Ascending aorta (tissue), 2 donors: ENCODE data around the gene C1QTNF3. TPM values are rescaled to one million over a fixed set of nuclear protein-coding genes. Genes with fewer than 3 reads are reported as not detected.
"Not testable (repeated sequence)": the region's sequence is repeated elsewhere in the genome, so short reads cannot be mapped to it uniquely, and the experiment has no call there.

ENCODE experiments used
- DNase-seq, 2 donors: peaks; one replicate each; pipeline ENCODE4 v3.0.0-alpha.2; 2019; ENCODE audit warnings: low spot score in 2 of 2
- H3K27ac ChIP-seq, 2 donors: fragments of 200-600 bp; sonication (generic); one replicate each; pipeline ENCODE4 v1.5.1; 2016 to 2017; ENCODE audit warnings: mild to moderate bottlenecking in 1 of 2
- H3K27me3 ChIP-seq: fragments of 200-600 bp; sonication (generic); one replicate; pipeline ENCODE4 v1.5.1; 2017
- H3K36me3 ChIP-seq, 2 donors: fragments of 200-600 bp; sonication (generic); one replicate each; pipeline ENCODE4 v1.5.1; 2016
- H3K4me1 ChIP-seq, 2 donors: fragments of 200-600 bp; sonication (generic); one replicate each; pipeline ENCODE4 v1.5.1; 2016 to 2017; ENCODE audit warnings: mild to moderate bottlenecking in 1 of 2
- H3K4me3 ChIP-seq, 2 donors: fragments of 200-600 bp; sonication (generic); one replicate each; pipeline ENCODE4 v1.5.1; 2016 to 2017; ENCODE audit warnings: mild to moderate bottlenecking in 1 of 2
- H3K9me3 ChIP-seq, 2 donors: fragments of 200-600 bp; sonication (generic); one replicate each; pipeline ENCODE4 v1.5.1; 2016
- intact Hi-C: fragments of 100-400 bp; cut with DNase I; formaldehyde crosslinking; loops from one replicate; pipeline ENCODE4 v1.15.1; 2023
- total RNA-seq: library from RNA; depleted of rRNA; stranded (reverse); fragments of >200 nt; gene quantifications from one replicate; pipeline ENCODE4 v1.1.0, GENCODE V29; 2016
- TF ChIP-seq, protein P1 (sequence below), 3 experiments: fragments of 200-600 bp in 2 of 3; fragments of 450-650 bp in 1 of 3; sonication (generic) in 2 of 3; IDR thresholded peaks; one replicate each; pipeline ENCODE4 v1.5.1; 2016 to 2019; ENCODE audit warnings: antibody characterized with exemption in 3 of 3, mild to moderate bottlenecking in 1 of 3, moderate library complexity in 1 of 3

C1QTNF3 gene
- total RNA-seq, 1 donor from 2014 or later = 1.3 TPM

DNA sequence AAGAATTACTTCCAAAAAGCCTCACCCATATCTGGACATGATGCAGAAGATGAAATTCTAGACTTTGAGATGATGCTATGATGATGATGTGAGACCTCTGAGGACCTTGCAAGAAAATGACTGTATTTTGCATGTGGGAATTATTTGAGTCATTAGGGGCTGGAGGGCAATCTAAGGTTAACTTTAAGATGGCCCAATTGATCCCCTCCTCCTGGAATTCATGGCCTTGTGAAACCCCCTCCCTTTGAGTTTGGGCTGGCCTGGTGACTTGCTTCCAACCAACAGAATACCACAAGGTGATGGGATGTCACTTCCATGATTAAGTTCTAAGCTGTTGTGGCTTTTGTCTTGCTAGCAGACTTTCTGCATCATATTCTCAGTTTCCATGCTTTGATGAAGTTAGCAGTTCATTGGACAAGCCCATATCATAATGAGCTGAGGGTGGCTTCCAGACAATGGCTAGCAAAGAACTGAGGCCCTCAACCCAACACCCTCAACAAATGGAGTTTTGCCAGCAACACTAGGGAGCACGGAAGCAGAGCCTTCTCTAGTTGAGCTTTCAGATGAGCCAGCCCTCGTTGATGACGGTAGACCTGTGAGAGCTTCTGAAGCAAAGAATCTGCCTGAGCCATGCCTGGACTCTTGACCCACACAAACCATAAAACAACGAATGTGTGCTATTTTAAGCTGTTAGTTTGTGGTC is 27.7 kb downstream of the C1QTNF3 start:
- Histone ChIP-seq H3K27ac (no peak overlapping the region), H3K27me3 (no peaks in the 10 kb centered on the region), H3K4me3 (no peak overlapping the region), H3K4me1 (peaks cover 0 to 2% of the 10 kb centered on the region in 2 donors), H3K36me3 (no peaks in the 10 kb centered on the region), H3K9me3 (no peaks in the 10 kb centered on the region)
- intact Hi-C loops = no loop called here
- DNase-seq = no peak
- TF ChIP-seq, protein P1, sequence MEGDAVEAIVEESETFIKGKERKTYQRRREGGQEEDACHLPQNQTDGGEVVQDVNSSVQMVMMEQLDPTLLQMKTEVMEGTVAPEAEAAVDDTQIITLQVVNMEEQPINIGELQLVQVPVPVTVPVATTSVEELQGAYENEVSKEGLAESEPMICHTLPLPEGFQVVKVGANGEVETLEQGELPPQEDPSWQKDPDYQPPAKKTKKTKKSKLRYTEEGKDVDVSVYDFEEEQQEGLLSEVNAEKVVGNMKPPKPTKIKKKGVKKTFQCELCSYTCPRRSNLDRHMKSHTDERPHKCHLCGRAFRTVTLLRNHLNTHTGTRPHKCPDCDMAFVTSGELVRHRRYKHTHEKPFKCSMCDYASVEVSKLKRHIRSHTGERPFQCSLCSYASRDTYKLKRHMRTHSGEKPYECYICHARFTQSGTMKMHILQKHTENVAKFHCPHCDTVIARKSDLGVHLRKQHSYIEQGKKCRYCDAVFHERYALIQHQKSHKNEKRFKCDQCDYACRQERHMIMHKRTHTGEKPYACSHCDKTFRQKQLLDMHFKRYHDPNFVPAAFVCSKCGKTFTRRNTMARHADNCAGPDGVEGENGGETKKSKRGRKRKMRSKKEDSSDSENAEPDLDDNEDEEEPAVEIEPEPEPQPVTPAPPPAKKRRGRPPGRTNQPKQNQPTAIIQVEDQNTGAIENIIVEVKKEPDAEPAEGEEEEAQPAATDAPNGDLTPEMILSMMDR (IDR thresholded peaks at IDR 0.05) = no peak

DNA sequence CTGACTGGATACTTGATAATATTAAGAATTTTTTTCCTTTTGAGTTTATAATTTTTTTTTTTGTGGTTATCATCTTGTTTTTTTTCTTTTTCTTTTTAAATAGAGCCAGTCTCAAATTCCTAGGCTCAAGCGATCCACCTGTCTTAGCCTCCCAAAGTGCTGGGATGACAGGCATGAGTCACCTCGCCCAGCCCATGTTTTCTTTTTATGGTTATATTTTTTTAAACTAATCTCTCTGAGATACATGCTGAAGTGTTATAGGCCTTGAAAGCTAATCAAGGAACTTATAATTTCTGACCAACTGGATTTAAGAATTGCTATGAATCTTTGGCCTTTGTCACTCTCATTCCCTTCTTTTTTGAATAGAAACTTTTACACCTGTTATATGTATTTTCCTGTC is 28.4 kb downstream of the C1QTNF3 start:
- no peaks in the 10 kb centered on the region for H3K27me3 ChIP-seq
- no peaks in the 10 kb centered on the region for H3K9me3 ChIP-seq
- no peaks in the 10 kb centered on the region for H3K36me3 ChIP-seq
- TF ChIP-seq, protein P1 (IDR thresholded peaks at IDR 0.05) = no peak
- no peak overlapping the region for H3K27ac ChIP-seq
- no peak for DNase-seq
- intact Hi-C loops = no loop called here
- H3K4me1 ChIP-seq = peaks cover 0 to 2% of the 10 kb centered on the region in 2 donors
- no peak overlapping the region for H3K4me3 ChIP-seq

DNA sequence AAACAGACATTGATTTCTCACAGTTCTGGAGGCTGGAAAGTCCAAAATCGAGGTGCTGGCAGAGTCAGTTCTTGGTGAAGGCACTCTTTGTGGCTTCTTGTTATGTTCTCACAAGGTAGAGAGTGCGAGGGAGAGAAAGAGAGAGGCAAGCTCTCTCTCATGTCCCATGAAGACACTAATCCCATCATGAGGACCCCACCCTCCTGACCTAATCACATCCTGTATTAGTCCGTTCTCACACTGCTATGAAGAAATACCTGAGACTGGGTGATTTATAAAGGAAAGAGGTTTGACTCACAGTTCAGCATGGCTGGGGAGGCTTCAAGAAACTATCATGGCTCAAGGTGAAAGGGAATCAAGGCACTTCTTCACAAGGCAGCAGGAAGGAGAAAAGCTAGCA is 29.5 kb downstream of the C1QTNF3 start:
- intact Hi-C loops = no loop called here
- TF ChIP-seq, protein P1 (IDR thresholded peaks at IDR 0.05) = no peak
- DNase-seq = no peak
- Histone ChIP-seq H3K4me1 (peaks cover 0 to 6% of the 10 kb centered on the region in 2 donors), H3K4me3 (no peak overlapping the region), H3K27ac (no peak overlapping the region), H3K36me3 (no peaks in the 10 kb centered on the region), H3K9me3 (no peaks in the 10 kb centered on the region), H3K27me3 (no peaks in the 10 kb centered on the region)

DNA sequence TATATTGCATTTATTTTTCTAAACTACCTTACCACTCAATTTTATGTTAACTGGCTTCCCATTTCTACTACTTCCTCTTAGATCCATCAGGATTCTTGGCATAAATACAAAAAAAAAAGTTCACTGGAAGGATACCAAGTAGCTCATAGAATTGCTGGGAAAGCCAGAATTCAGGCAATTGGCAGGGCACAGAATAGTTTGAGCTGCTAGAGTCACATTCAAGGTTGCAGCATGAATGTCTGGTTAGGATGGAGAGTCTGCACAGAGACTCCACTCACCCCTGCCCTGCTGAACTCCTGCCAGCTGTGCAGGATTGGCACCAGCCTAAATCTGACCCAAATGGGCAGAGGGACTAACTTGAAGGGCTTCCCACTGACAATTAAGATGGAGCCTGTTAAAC is 30.2 kb downstream of the C1QTNF3 start:
- H3K27ac ChIP-seq = no peak overlapping the region
- no peak overlapping the region for H3K4me3 ChIP-seq
- DNase-seq = no peak
- H3K36me3 ChIP-seq = no peaks in the 10 kb centered on the region
- TF ChIP-seq, protein P1 (IDR thresholded peaks at IDR 0.05) = no peak
- H3K27me3 ChIP-seq = no peaks in the 10 kb centered on the region
- no peaks in the 10 kb centered on the region for H3K9me3 ChIP-seq
- peaks cover 0 to 6% of the 10 kb centered on the region in 2 donors for H3K4me1 ChIP-seq
- intact Hi-C loops = no loop called here

DNA sequence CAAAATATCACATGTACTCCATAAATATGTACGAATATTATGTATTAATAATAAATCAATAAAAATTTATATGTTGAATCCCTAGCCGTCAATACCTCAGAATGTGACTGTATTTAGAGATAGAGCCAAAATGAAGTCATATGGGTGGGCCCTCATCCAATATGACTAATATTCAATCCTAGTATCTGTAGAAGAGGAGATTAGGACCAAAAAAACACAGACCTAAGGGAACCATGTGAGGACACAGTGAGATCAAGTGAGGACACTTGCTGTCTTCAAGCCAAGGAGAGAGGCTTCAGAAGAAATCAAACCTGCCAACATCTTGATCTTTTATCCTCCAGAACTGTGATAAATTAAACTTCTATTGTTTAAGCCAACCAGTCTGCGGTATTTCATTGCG is 31.5 kb downstream of the C1QTNF3 start:
- Histone ChIP-seq H3K27ac (no peak overlapping the region), H3K4me1 (peaks cover 3 to 11% of the 10 kb centered on the region in 2 donors), H3K27me3 (no peaks in the 10 kb centered on the region), H3K36me3 (no peaks in the 10 kb centered on the region), H3K9me3 (no peaks in the 10 kb centered on the region), H3K4me3 (no peak overlapping the region)
- TF ChIP-seq, protein P1 (IDR thresholded peaks at IDR 0.05) = no peak
- intact Hi-C loops = no loop called here
- no peak for DNase-seq

DNA sequence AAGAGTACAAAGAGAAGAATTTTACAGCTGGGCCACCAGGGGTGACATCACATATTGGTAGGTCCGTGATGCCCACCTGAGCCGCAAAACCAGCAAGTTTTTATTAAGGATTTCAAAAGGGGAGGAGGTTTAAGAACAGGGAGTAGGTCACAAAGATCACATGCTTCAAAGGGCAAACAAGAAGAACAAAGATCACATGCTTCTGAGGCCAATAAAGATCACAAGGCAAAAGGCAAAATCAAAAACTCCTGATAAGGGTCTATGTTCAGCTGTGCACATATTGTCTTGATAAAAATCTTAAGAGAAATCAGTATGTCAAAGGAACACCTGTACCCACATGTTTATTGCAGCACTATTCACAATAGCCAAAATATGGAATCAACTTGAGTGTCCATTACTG is 32.9 kb downstream of the C1QTNF3 start:
- H3K36me3 ChIP-seq, H3K4me3 ChIP-seq, H3K9me3 ChIP-seq, intact Hi-C loops, H3K27ac ChIP-seq, DNase-seq, H3K27me3 ChIP-seq: not testable (repeated sequence)
- peaks cover 4 to 12% of the 10 kb centered on the region in 2 donors for H3K4me1 ChIP-seq
